SK-N-SH treated with all-trans-retinoic acid at 6 μM for 48 hours (cell line): ENCODE results near the gene SLC24A4.

ENCODE experiments used
- ATAC-seq: fragments of 200-7000 bp; cut with Tn5 transposase; 3 replicates; pipeline ENCODE4 v1.9.1; 2020; ENCODE audit warnings: mild to moderate bottlenecking, moderate library complexity
- ARNTL ChIP-seq: fragments of 450-650 bp; formaldehyde crosslinking; IDR thresholded peaks from 2 replicates; pipeline ENCODE4 v1.5.0; 2020; ENCODE audit warnings: low read depth, mild to moderate bottlenecking, moderate library complexity, borderline replicate concordance
- BACH2 ChIP-seq: fragments of 250-450 bp; sonication (Bioruptor Pico); IDR thresholded peaks from 2 replicates; pipeline ENCODE4 v1.9.0; 2021; ENCODE audit warnings: mild to moderate bottlenecking, borderline replicate concordance
- CREB5 ChIP-seq: fragments of 250-450 bp; sonication (Bioruptor Pico); IDR thresholded peaks from 2 replicates; pipeline ENCODE4 v1.5.1; 2020; ENCODE audit warnings: low read depth, mild to moderate bottlenecking, moderate library complexity
- CSDC2 ChIP-seq: fragments of 250-450 bp; sonication (Bioruptor Pico); IDR thresholded peaks from 2 replicates; pipeline ENCODE4 v1.5.0; 2020; ENCODE audit warnings: mild to moderate bottlenecking, moderate library complexity
- GLIS3 ChIP-seq: fragments of 250-450 bp; sonication (Bioruptor Pico); IDR thresholded peaks from 2 replicates; pipeline ENCODE4 v1.5.0; 2020; ENCODE audit warnings: mild to moderate bottlenecking, moderate library complexity
- PATZ1 ChIP-seq: fragments of 250-450 bp; sonication (Bioruptor Pico); IDR thresholded peaks from 2 replicates; pipeline ENCODE4 v1.8.0; 2020; ENCODE audit warnings: mild to moderate bottlenecking, moderate library complexity, borderline replicate concordance
- PPARA ChIP-seq: fragments of 250-450 bp; sonication (Bioruptor Pico); IDR thresholded peaks from 2 replicates; pipeline ENCODE4 v1.5.0; 2020; ENCODE audit warnings: mild to moderate bottlenecking, borderline replicate concordance
- RARB ChIP-seq: fragments of 250-450 bp; sonication (Bioruptor Pico); IDR thresholded peaks from 2 replicates; pipeline ENCODE4 v1.8.0; 2021; ENCODE audit warnings: mild to moderate bottlenecking, moderate library complexity
- SNAI2 ChIP-seq: fragments of 250-450 bp; sonication (Bioruptor Pico); IDR thresholded peaks from 2 replicates; pipeline ENCODE4 v1.5.0; 2020; ENCODE audit warnings: mild to moderate bottlenecking, moderate library complexity
- TCF4 ChIP-seq: fragments of 250-450 bp; sonication (Bioruptor Pico); IDR thresholded peaks from 2 replicates; pipeline ENCODE4 v1.8.0; 2021; ENCODE audit warnings: mild to moderate bottlenecking, moderate library complexity, borderline replicate concordance
- TOX ChIP-seq: fragments of 250-450 bp; sonication (Bioruptor Pico); IDR thresholded peaks from 2 replicates; pipeline ENCODE4 v1.8.0; 2021; ENCODE audit warnings: mild to moderate bottlenecking, moderate library complexity, borderline replicate concordance
- TSHZ2 ChIP-seq: fragments of 250-450 bp; sonication (Bioruptor Pico); IDR thresholded peaks from 2 replicates; pipeline ENCODE4 v1.5.0; 2020; ENCODE audit warnings: mild to moderate bottlenecking, moderate library complexity
- ZC3H10 ChIP-seq: fragments of 250-450 bp; sonication (Bioruptor Pico); IDR thresholded peaks from 2 replicates; pipeline ENCODE4 v1.5.1; 2021; ENCODE audit warnings: mild to moderate bottlenecking, moderate library complexity
- ZFP3 ChIP-seq: fragments of 250-450 bp; sonication (Bioruptor Pico); IDR thresholded peaks from 2 replicates; pipeline ENCODE4 v1.5.0; 2020; ENCODE audit warnings: mild to moderate bottlenecking, moderate library complexity
- ZNF565 ChIP-seq: fragments of 450-650 bp; formaldehyde crosslinking; conservative IDR thresholded peaks from 2 replicates; pipeline ENCODE4 v1.5.0; 2020; ENCODE audit warnings: low read depth, mild to moderate bottlenecking, moderate library complexity
- ZNF70 ChIP-seq: fragments of 450-650 bp; formaldehyde crosslinking; IDR thresholded peaks from 2 replicates; pipeline ENCODE4 v1.5.0; 2020; ENCODE audit warnings: mild to moderate bottlenecking, moderate library complexity
- ZNF8 ChIP-seq: fragments of 450-650 bp; formaldehyde crosslinking; IDR thresholded peaks from 2 replicates; pipeline ENCODE4 v1.5.0; 2020; ENCODE audit warnings: mild to moderate bottlenecking, moderate library complexity

SLC24A4 gene

GRCh38 chr14:92282669-92283068, 40.3 kb upstream of the SLC24A4 start:
- TF ChIP-seq TSHZ2 (CRISPR knock-in tag): no peak
- no peak for TF ChIP-seq ZFP3 (CRISPR knock-in tag)
- TF ChIP-seq TCF4 (CRISPR knock-in tag): no peak
- no peak for ATAC-seq

- TF ChIP-seq CSDC2 (CRISPR knock-in tag) (no peak), TCF4 (CRISPR knock-in tag) (no peak)
- TF ChIP-seq, all 23 proteins: peak for 0
Observed at GRCh38 chr14:92285311-92285710, 37.7 kb upstream of the SLC24A4 start.

GRCh38 chr14:92287987-92288386, 35.0 kb upstream of the SLC24A4 start:
- no peak for TF ChIP-seq CSDC2 (CRISPR knock-in tag)
- ATAC-seq: no peak

More at GRCh38 chr14:92285311-92285710, 37.7 kb upstream of the SLC24A4 start:
- ATAC-seq: no peak

GRCh38 chr14:92288994-92289660, 33.8 kb upstream of the SLC24A4 start:
- no peak for ATAC-seq
- TF ChIP-seq BACH2 (no peak), ZNF70 (CRISPR knock-in tag) (no peak), PATZ1 (CRISPR knock-in tag) (no peak), ZFP3 (CRISPR knock-in tag) (no peak), TSHZ2 (CRISPR knock-in tag) (no peak)
- TF ChIP-seq, all 23 proteins: peak for 0

- TF ChIP-seq BACH2: no peak
- no peak for TF ChIP-seq ZC3H10 (CRISPR knock-in tag)
- TF ChIP-seq GLIS3 (CRISPR knock-in tag): no peak
- no peak for TF ChIP-seq ZNF565 (CRISPR knock-in tag)
- no peak for ATAC-seq
Observed at GRCh38 chr14:92292673-92293072, 30.3 kb upstream of the SLC24A4 start.

- TF ChIP-seq SNAI2 (CRISPR knock-in tag) (no peak), TOX (no peak), ZFP3 (CRISPR knock-in tag) (no peak), ARNTL (no peak)
- no peak for ATAC-seq
Observed at GRCh38 chr14:92294506-92294905, 28.5 kb upstream of the SLC24A4 start.

- TF ChIP-seq GLIS3 (CRISPR knock-in tag) (no peak), ZNF565 (CRISPR knock-in tag) (no peak), ZNF8 (CRISPR knock-in tag) (no peak), ZC3H10 (CRISPR knock-in tag) (no peak), CREB5 (CRISPR knock-in tag) (no peak), PPARA (no peak), RARB (CRISPR knock-in tag) (no peak), TOX (no peak)
- ATAC-seq: no peak
Observed at GRCh38 chr14:92297818-92298595, 25.0 kb upstream of the SLC24A4 start.
